HG02870 (cell line): ENCODE data around the gene CATSPER3.

Source experiments
- ATAC-seq: cut with Tn5 transposase; IDR thresholded peaks from one replicate; pipeline ENCODE4 v1.9.1; 2021; ENCODE audit warnings: mild to moderate bottlenecking, moderate library complexity; ENCODE audit not compliant: unreplicated experiment

Gene CATSPER3

DNA sequence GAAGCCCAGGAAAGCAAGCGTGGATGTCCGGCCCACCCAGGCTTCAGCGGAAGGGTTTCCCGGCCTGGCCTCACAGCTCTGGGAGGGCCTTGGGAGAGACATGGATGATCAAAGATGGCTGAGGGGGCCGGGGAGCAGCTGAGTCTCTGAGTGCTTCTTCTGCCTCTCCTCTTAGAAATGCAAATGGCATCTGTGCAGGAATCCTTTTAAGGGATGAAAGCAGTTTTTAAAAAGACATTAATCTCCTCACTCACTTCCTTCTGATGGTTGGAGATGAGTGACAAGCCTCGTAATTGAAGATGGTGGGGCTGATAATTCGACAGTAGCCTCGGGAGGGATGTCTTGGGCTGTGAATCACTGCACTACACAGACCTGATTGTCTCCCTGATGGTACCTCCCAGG, 90.6 kb downstream of the CATSPER3 start:
- ATAC-seq, result no peak

- ATAC-seq, result no peak
Measured at GRCh38 chr5:135059000-135059923, 91.6 kb downstream of the CATSPER3 start.

DNA sequence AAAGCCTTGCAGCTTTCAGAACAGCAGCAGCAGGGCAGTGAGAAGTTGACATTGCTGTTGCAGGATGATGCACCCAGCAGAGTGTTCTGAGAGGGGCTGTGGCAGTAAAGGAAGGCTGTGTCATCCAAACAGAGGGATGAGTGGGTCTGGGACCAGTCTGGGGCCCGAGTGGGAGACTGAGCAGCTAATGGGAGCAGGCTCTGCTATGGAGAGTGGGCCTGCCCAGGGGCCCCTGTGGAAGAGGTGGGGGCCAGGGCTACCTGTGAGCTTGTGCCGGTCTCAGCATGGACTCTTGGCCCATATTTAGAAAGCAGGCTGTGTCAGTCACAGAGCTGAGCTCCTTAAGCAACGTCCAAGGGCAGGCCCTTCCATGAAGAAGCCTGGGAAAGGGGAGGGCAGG, 92.3 kb downstream of the CATSPER3 start:
- ATAC-seq, result no peak

GRCh38 chr5:135061001-135061400, 93.3 kb downstream of the CATSPER3 start:
- no peak for ATAC-seq
